NB4 (cell line): ENCODE results near the gene ZNF236.
"Not testable (repeated sequence)": the region's sequence is repeated elsewhere in the genome, so short reads cannot be mapped to it uniquely, and the experiment has no call there.

Experiments
- CTCF ChIP-seq: IDR thresholded peaks from one replicate; pipeline ENCODE4 v1.5.1; 2012; ENCODE audit warnings: low read depth, low read length
- POLR2A ChIP-seq: IDR thresholded peaks from 2 replicates; pipeline ENCODE4 v1.6.1; 2011; ENCODE audit warnings: mild to moderate bottlenecking; ENCODE audit not compliant: insufficient read length; ENCODE audit errors: extremely low read depth

- TF ChIP-seq CTCF, POLR2A: not testable (repeated sequence)
These were observed 45.3 kb upstream of the ZNF236 start for GRCh38 chr18:76777036-76777435.
